Fibroblast of lung (primary cell): Measurements from ENCODE around the gene MCTP2.

Source experiments
- EZH2 ChIP-seq: IDR thresholded peaks from 2 replicates; pipeline ENCODE4 v1.5.1; 2012; ENCODE audit warnings: low read length, control low read depth, mild to moderate bottlenecking; ENCODE audit errors: missing control alignments
- TF ChIP-seq, protein P1 (sequence below), 2 donors: IDR thresholded peaks in 1 of 2; conservative IDR thresholded peaks in 1 of 2; 1 replicate in 1 of 2; 2 replicates in 1 of 2; pipeline ENCODE4 v1.5.1; 2011 to 2012; ENCODE audit warnings: low read length in 2 of 2, control low read depth in 1 of 2, inconsistent platforms in 1 of 2, low read depth in 1 of 2, mild to moderate bottlenecking in 1 of 2

DNA sequence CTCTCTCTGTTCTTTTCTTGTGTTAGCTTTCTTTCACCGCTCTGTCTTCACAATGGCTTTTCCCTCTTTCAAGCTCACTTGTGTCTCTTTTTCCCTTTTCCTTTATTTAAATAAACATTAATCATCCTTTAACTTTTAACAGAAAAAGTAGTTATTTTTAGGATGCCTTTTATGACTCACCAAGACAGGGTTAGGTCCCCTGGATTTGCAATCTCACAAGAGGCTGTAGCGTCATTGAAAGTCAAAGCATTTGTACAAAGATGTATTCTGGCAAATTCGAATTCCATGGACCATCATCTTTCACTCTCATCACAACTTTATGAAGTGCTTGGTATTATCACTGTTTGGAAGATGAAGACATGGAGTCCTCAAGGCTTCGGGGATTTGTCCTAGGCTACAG lies 34.8 kb upstream of the MCTP2 start:
- TF ChIP-seq, protein P1, sequence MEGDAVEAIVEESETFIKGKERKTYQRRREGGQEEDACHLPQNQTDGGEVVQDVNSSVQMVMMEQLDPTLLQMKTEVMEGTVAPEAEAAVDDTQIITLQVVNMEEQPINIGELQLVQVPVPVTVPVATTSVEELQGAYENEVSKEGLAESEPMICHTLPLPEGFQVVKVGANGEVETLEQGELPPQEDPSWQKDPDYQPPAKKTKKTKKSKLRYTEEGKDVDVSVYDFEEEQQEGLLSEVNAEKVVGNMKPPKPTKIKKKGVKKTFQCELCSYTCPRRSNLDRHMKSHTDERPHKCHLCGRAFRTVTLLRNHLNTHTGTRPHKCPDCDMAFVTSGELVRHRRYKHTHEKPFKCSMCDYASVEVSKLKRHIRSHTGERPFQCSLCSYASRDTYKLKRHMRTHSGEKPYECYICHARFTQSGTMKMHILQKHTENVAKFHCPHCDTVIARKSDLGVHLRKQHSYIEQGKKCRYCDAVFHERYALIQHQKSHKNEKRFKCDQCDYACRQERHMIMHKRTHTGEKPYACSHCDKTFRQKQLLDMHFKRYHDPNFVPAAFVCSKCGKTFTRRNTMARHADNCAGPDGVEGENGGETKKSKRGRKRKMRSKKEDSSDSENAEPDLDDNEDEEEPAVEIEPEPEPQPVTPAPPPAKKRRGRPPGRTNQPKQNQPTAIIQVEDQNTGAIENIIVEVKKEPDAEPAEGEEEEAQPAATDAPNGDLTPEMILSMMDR (conservative IDR thresholded peaks at IDR 0.05 in 1 of 2, IDR thresholded peaks at IDR 0.05 in 1 of 2; ENCODE audit: low read depth in 1 of 2, low read length in 2 of 2) = no peak
- TF ChIP-seq EZH2 = no peak
